ENCODE data around the gene CDKAL1.
"Not testable (repeated sequence)": the region's sequence is repeated elsewhere in the genome, so short reads cannot be mapped to it uniquely, and the experiment has no call there.

CDKAL1 gene

GRCh38 chr6:20594299-20594853 lies 60.1 kb downstream of the CDKAL1 start:
- DNase-seq (ENCODE audit: low spot score), result not testable (repeated sequence)

DNA sequence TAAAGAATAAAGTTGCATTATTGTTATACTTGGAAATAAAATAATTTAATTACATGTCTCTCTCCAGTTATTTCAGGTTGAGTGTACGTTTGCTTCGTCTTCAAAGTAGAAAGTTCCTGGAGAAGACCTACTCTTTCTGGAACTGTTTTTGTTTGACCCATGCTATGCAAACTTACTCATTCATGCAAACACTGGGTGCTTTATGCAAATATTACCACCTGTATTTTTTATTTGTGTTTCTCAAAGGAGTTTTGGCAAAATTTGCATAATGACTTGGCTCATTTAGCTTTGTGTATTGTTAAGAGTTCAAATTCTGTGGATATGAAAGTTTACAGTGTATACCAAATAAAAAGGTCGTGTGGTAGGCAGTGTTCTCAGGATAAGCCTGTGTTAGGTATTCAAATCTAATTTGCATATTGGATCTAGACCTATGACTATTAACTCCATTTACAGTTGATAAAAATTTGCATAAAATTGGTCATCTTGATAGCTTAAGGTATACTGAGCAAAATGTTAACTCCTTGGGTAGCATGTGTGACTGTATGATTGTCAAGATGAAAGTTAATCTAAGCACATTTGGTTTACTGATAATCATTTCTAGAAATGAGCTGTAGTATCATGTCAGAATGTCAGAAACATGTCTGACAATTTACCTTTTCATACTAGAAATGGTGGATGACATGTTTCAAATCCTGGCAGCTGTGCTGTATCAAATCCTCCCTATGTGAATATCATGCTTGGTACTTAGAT lies 65.2 kb downstream of the CDKAL1 start:
- DNase-seq (ENCODE audit: low spot score), result no peak

GRCh38 chr6:20600831-20601230 lies 66.6 kb downstream of the CDKAL1 start:
- DNase-seq (ENCODE audit: low spot score), result no peak

GRCh38 chr6:20604159-20604558 lies 69.9 kb downstream of the CDKAL1 start:
- DNase-seq (ENCODE audit: low spot score), result no peak

GRCh38 chr6:20605061-20605460 lies 70.8 kb downstream of the CDKAL1 start:
- DNase-seq (ENCODE audit: low spot score), result no peak

- no peak for DNase-seq (ENCODE audit: low spot score)
These were observed 71.3 kb downstream of the CDKAL1 start for GRCh38 chr6:20605581-20605980.

- DNase-seq (ENCODE audit: low spot score), result no peak
These were observed 72.6 kb downstream of the CDKAL1 start for GRCh38 chr6:20606831-20607230.

GRCh38 chr6:20608356-20608755 lies 74.1 kb downstream of the CDKAL1 start:
- DNase-seq (ENCODE audit: low spot score), result no peak

DNA sequence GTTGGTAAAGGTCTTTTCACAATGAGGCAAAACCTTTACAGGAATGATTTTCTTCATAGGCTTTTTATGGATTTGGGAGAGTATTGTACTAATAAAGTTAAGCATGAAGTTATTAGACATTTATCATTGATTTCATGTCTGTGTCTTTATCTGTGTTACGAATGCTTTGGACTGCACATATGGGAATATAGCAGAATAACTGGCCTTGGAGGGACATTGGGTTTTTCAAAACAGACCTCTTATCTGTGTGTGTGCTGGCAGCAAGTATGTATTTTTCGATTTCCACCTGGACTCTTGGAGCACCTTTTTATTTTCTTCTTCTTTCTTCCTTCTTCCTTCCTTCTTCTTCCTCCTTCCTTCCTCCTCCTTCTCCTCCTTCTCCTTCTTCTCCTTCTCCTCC lies 74.6 kb downstream of the CDKAL1 start:
- no peak for DNase-seq (ENCODE audit: low spot score)

DNA sequence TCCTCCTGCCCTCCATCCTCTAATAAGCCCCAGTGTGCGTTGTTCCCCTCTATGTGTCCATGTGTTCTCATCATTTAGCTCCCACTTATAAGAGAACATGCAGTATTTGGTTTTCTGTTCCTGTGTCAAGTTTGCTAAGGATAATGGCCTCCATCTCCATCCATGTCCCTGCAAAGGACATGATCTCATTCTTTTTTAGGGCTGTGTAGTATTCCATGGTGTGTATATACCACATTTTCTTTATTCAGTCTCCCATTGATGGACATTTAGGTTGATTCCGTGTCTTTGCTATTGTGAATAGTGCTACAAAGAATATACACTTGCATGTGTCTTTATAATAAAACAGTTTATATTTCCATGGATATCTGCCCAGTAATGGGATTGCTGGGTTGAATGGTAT lies 75.7 kb downstream of the CDKAL1 start:
- not testable (repeated sequence) for DNase-seq (ENCODE audit: low spot score)

DNA sequence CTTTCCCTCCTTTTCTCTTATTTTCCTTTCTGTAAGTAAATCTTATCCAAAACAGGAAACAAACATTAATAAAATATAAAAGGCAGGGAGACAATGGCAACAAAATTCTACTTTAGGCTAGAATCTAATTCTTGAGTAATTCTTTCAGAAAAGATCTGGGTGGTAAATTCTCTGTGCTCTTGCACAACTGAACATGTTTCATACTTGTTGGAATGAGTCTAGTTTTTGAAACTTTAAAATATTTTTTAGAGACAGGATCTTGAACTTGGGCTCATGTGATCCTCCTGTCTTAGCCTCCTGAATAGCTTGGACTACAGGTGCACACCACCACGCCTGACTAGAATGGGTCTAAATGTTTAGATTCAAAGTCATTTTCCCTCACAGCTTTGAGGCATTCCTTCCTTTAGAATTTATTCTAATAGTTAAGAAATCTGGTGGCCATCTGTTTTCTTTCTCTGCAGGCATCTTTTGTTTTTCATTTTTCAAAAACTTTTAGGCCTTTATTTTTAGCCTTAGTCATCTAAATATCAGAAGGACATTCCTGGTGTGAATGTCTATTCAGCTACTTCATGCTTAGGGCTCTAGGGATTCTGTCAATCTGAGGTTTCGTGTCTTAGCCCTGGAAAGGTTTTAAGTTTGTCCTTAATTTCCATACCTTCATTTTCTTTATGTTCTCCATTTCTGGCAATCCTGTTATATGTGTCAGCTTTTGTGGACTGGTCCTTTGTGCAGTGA lies 76.5 kb downstream of the CDKAL1 start:
- DNase-seq (ENCODE audit: low spot score), result no peak

DNA sequence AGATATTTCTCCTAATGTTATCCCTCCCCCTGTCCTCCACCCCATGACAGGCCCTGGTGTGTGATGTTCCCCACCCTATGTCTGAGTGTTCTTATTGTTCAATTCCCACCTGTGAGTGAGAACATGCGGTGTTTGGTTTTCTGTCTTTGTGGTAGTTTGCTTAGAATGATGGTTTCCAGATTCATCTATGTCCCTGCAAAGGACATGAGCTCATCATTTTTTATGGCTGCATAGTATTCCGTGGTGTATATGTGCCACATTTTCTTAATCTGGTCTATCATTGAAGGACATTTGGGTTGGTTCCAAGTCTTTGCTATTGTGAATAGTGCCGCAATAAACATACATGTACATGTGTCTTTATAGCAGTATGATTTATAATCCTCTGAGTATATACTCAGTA lies 83.3 kb downstream of the CDKAL1 start:
- not testable (repeated sequence) for DNase-seq (ENCODE audit: low spot score)

DNA sequence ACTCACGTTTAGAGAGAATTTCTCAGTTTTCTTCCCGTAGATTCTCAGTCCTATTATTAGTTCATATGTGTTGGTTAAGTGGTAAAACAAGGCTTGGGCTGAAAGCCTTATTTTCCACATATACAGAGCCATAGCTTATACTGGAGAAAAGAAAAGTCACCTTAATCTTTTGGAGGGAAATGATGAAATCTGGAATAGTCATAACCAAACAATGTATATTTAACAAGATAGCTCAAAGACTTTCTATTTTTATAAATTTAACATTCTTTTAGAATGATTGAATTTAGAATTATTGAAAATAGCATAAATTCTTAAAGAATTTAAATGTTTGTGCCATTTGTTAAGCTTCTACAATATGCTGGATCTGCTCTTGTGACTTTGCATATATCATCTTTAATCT lies 85.8 kb downstream of the CDKAL1 start:
- DNase-seq (ENCODE audit: low spot score), result no peak

- no peak for DNase-seq (ENCODE audit: low spot score)
These were observed 89.5 kb downstream of the CDKAL1 start for GRCh38 chr6:20623761-20624160.

- no peak for DNase-seq (ENCODE audit: low spot score)
These were observed 91.9 kb downstream of the CDKAL1 start for GRCh38 chr6:20626165-20626564.

GRCh38 chr6:20629509-20629908 lies 95.3 kb downstream of the CDKAL1 start:
- no peak for DNase-seq (ENCODE audit: low spot score)

DNA sequence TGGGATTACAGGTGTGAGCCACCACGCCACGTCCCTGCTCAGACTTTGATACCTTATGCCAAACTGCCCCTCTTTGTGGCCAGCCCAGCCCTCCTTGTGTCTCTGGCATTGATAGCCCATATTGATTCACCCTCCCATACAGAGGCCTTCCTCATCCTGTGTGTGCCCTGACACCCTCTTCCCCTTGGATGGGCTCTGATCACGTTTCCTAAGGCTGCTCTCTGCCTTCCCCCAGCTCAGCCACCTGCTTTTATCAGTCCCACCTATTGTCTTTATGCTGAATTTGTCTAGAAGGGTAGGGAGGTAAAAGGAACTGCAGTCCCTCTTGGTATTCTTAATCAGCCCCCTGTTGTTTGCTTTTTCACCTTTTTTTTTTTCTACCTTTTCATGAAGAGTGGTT lies 95.9 kb downstream of the CDKAL1 start:
- DNase-seq (ENCODE audit: low spot score), result no peak

GRCh38 chr6:20630617-20631548 lies 96.6 kb downstream of the CDKAL1 start:
- DNase-seq (ENCODE audit: low spot score), result peak; percentile 96

- peak; percentile 35 for DNase-seq (ENCODE audit: low spot score)
These were observed 97.3 kb downstream of the CDKAL1 start for GRCh38 chr6:20631549-20631924.

GRCh38 chr6:20632696-20633095 lies 98.4 kb downstream of the CDKAL1 start:
- DNase-seq (ENCODE audit: low spot score), result no peak

DNA sequence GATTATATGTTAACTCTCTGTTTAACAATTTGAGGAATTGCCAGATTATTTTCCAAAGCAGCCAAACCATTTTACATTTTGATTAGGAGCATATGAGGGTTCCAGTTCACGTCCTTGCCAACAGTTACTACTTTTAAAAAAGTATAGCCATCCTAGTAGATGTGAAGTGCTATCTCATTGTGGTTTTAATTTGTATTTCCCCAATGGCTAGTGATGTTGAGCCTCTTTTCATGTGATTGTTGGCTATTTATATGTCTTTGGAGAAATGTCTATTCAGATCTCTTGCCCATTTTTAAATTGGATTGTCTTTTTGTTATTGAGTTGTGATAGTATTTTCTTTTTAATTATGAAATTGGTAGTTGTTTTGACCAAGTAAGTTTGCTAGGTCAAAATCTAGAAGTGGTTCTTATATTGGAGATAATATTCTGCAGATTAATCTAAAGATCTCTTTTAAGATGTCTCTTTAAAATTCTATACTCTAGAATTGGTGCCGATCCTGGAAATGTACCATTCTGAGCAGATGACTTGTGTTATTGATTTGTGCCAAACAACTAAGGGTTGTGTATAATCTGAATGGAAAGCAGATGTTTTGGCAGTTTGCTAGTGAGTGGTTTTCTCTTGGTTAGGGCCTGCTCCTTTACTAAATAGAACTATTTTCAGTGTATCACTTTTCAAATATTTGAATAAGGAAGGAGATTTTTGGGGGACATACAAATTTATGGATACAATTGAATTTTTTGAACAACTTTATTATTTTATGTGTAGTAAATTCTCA lies 99.5 kb downstream of the CDKAL1 start:
- DNase-seq (ENCODE audit: low spot score), result no peak
